H1 (cell line): Measurements from ENCODE around the gene CXXC5.

Experiments
- JUND ChIP-seq: IDR thresholded peaks from 2 replicates; pipeline ENCODE4 v1.6.1; 2011; ENCODE audit warnings: mild to moderate bottlenecking, improper control_type of control experiment, low read length
- POLR2AphosphoS5 ChIP-seq: IDR thresholded peaks from 2 replicates; pipeline ENCODE4 v1.6.1; 2011; ENCODE audit warnings: low read depth, low read length
- RXRA ChIP-seq: IDR thresholded peaks from 2 replicates; pipeline ENCODE4 v1.6.1; 2011; ENCODE audit warnings: low read depth, mild to moderate bottlenecking, low read length, moderate library complexity; ENCODE audit not compliant: insufficient read depth
- SUZ12 ChIP-seq: fragments of 200-600 bp; sonication (generic); IDR thresholded peaks from 2 replicates; pipeline ENCODE4 v1.6.1; 2012; ENCODE audit warnings: mild to moderate bottlenecking, inconsistent platforms, low read length, moderate library complexity, mixed read lengths
- TF ChIP-seq, protein P1 (sequence below): IDR thresholded peaks from 2 replicates; pipeline ENCODE4 v1.6.1; 2012; ENCODE audit warnings: inconsistent platforms

DNA sequence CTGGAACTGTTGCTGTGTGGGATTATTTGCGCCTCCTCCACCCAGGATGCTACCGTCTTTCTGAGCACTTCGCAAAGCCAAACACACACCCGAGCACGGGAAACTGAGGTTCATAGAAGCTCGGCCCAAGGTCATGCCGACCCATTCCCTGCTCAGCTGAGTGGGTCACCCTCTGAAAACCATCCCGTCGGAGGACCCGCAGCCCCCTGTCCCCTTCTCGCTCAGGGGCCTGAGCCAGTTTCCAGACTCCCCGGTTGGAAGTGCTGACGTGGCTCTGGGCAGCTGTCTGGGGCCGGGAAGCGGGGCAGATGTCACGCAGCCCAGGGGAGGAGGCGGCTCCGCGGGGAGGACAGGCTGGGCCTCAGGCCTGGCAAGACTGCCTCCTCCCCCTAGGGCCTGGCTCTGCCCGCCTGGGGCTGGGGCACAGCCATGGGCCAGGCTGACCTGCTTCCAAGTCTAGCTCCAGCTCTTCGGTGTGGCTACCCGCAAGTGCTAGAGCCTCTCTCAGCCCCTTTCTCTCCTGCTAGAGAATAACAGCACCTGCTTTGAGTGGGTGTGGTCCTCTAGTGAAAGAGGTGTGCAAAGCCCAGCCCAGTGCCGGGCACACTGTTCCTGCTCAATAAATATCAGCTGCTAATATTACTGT lies 9.9 kb upstream of the CXXC5 start:
- no peak for TF ChIP-seq RXRA
- TF ChIP-seq POLR2AphosphoS5: no peak
- no peak for TF ChIP-seq JUND
- TF ChIP-seq, protein P1, sequence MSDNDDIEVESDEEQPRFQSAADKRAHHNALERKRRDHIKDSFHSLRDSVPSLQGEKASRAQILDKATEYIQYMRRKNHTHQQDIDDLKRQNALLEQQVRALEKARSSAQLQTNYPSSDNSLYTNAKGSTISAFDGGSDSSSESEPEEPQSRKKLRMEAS: peak; percentile 15; the same call in 1 of the 2 replicates
- TF ChIP-seq SUZ12: no peak
